ENCODE results near the gene NECTIN4. TPM values are rescaled to one million over a fixed set of nuclear protein-coding genes. Genes with fewer than 3 reads are reported as not detected.
A peak's percentile ranks its signal among the peaks of the same experiment; 100 is the strongest.

The NECTIN4 gene
- total and polyA plus RNA-seq, 2 experiments from 2014 or later: 5.9 to 8.5 TPM

- Histone ChIP-seq H3K4me2 (no peak overlapping the region), H3K79me2 (peaks cover 21% of the 10 kb centered on the region), H2AFZ (no peak overlapping the region), H3K9me3 (ENCODE audit: low read depth) (peaks cover 7% of the 10 kb centered on the region), H4K20me1 (ENCODE audit: insufficient read depth, poor library complexity, severe bottlenecking) (no peaks in the 10 kb centered on the region), H3K4me3 (no peak overlapping the region), H3K36me3 (replicated peaks; ENCODE audit: insufficient read depth, low read depth) (no peaks in the 10 kb centered on the region), H3K9me2 (replicated peaks; ENCODE audit: insufficient read depth) (no peaks in the 10 kb centered on the region), H3K27ac (no peak overlapping the region), H3K4me1 (ENCODE audit: insufficient read depth) (peaks cover 10% of the 10 kb centered on the region), H3K27me3 (no peaks in the 10 kb centered on the region)
- TF ChIP-seq EZH2phosphoT487 (IDR thresholded peaks at IDR 0.05; ENCODE audit: low read depth, severe bottlenecking, unreplicated experiment) (no peak), EZH2 (IDR thresholded peaks at IDR 0.05; ENCODE audit: borderline replicate concordance) (no peak)
- TF ChIP-seq, protein P1, sequence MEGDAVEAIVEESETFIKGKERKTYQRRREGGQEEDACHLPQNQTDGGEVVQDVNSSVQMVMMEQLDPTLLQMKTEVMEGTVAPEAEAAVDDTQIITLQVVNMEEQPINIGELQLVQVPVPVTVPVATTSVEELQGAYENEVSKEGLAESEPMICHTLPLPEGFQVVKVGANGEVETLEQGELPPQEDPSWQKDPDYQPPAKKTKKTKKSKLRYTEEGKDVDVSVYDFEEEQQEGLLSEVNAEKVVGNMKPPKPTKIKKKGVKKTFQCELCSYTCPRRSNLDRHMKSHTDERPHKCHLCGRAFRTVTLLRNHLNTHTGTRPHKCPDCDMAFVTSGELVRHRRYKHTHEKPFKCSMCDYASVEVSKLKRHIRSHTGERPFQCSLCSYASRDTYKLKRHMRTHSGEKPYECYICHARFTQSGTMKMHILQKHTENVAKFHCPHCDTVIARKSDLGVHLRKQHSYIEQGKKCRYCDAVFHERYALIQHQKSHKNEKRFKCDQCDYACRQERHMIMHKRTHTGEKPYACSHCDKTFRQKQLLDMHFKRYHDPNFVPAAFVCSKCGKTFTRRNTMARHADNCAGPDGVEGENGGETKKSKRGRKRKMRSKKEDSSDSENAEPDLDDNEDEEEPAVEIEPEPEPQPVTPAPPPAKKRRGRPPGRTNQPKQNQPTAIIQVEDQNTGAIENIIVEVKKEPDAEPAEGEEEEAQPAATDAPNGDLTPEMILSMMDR (IDR thresholded peaks at IDR 0.05; ENCODE audit: poor library complexity): no peak
- 94% methylated on average over 18 of the region's 18 CpGs for WGBS (ENCODE audit: low lambda C conversion rate, missing lambda C conversion rate)
- DNase-seq (ENCODE audit: low spot score): no peak
Measured at GRCh38 chr1:161047436-161048420, 41.6 kb downstream of the NECTIN4 start.

- peaks cover 10% of the 10 kb centered on the region for H3K4me1 ChIP-seq (ENCODE audit: insufficient read depth)
- no peaks in the 10 kb centered on the region for H3K27me3 ChIP-seq
- TF ChIP-seq EZH2phosphoT487 (IDR thresholded peaks at IDR 0.05; ENCODE audit: low read depth, severe bottlenecking, unreplicated experiment) (no peak), EZH2 (IDR thresholded peaks at IDR 0.05; ENCODE audit: borderline replicate concordance) (no peak)
- TF ChIP-seq, protein P1 (IDR thresholded peaks at IDR 0.05; ENCODE audit: poor library complexity): no peak
- no peak for DNase-seq (ENCODE audit: low spot score)
- H4K20me1 ChIP-seq (ENCODE audit: insufficient read depth, poor library complexity, severe bottlenecking): no peaks in the 10 kb centered on the region
- H3K27ac ChIP-seq: peak overlapping the region; percentile 95
- H3K9me3 ChIP-seq (ENCODE audit: low read depth): peaks cover 7% of the 10 kb centered on the region
- H3K4me3 ChIP-seq: peak overlapping the region; percentile 37
- H3K4me2 ChIP-seq: peak overlapping the region; percentile 78
- peak overlapping the region; percentile 15 for H2AFZ ChIP-seq
- no peaks in the 10 kb centered on the region for H3K36me3 ChIP-seq (replicated peaks; ENCODE audit: insufficient read depth, low read depth)
- H3K79me2 ChIP-seq: peaks cover 25% of the 10 kb centered on the region
- no peaks in the 10 kb centered on the region for H3K9me2 ChIP-seq (replicated peaks; ENCODE audit: insufficient read depth)
- WGBS (ENCODE audit: low lambda C conversion rate, missing lambda C conversion rate): 84% methylated on average over 2 of the region's 2 CpGs
Measured at GRCh38 chr1:161046605-161047228, 42.6 kb downstream of the NECTIN4 start.

- H3K4me2 ChIP-seq: peak within 1 kb of the TSS; percentile 88
- H3K36me3 ChIP-seq (replicated peaks; ENCODE audit: insufficient read depth, low read depth): no peaks in the 10 kb centered on the region
- H4K20me1 ChIP-seq (ENCODE audit: insufficient read depth, poor library complexity, severe bottlenecking): no peaks in the 10 kb centered on the region
- H2AFZ ChIP-seq: peak within 1 kb of the TSS; percentile 15
- H3K27me3 ChIP-seq: no peaks in the 10 kb centered on the region
- WGBS (ENCODE audit: low lambda C conversion rate, missing lambda C conversion rate): under 1% methylated on average over 29 of the region's 29 CpGs
- peak; percentile 98 for DNase-seq (ENCODE audit: low spot score)
- peak within 1 kb of the TSS; percentile 49 for H3K4me3 ChIP-seq
- no peak for TF ChIP-seq EZH2phosphoT487 (IDR thresholded peaks at IDR 0.05; ENCODE audit: low read depth, severe bottlenecking, unreplicated experiment)
- TF ChIP-seq, protein P1 (IDR thresholded peaks at IDR 0.05; ENCODE audit: poor library complexity): no peak
- TF ChIP-seq EZH2 (IDR thresholded peaks at IDR 0.05; ENCODE audit: borderline replicate concordance): no peak
- H3K9me2 ChIP-seq (replicated peaks; ENCODE audit: insufficient read depth): no peaks in the 10 kb centered on the region
- H3K9me3 ChIP-seq (ENCODE audit: low read depth): peaks cover 7% of the 10 kb centered on the region
- peak within 1 kb of the TSS; percentile 95 for H3K27ac ChIP-seq
- H3K79me2 ChIP-seq: peaks cover 25% of the 10 kb centered on the region
- H3K4me1 ChIP-seq (ENCODE audit: insufficient read depth): peaks cover 10% of the 10 kb centered on the region
Measured at GRCh38 chr1:161045736-161046604, 43.4 kb downstream of the NECTIN4 start, which contains the start of gene USF1. TSS of gene USF1 (minus strand) at chr1:161045977. CDS start at chr1:161043275, 2,702 bp downstream.

All from hepatocyte (in vitro differentiated cells).